Inflammatory macrophage treated with lipopolysaccharide for 4 hours (primary cell): Measurements from ENCODE around the gene AGBL5.

ENCODE experiments used
- DNase-seq: peaks from one replicate; pipeline ENCODE4 v3.0.0-alpha.2; 2020

AGBL5 gene

GRCh38 chr2:27054721-27055120, 3.3 kb downstream of the AGBL5 start:
- no peak for DNase-seq

GRCh38 chr2:27057184-27057583, 5.7 kb downstream of the AGBL5 start:
- no peak for DNase-seq

- no peak for DNase-seq
Observed at GRCh38 chr2:27058210-27058609, 6.7 kb downstream of the AGBL5 start.

- no peak for DNase-seq
Observed at GRCh38 chr2:27059141-27059820, 7.8 kb downstream of the AGBL5 start.

GRCh38 chr2:27060323-27060722, 8.9 kb downstream of the AGBL5 start:
- DNase-seq, result no peak

- no peak for DNase-seq
Observed at GRCh38 chr2:27065128-27065527, 13.7 kb downstream of the AGBL5 start.

GRCh38 chr2:27067385-27067784, 15.9 kb downstream of the AGBL5 start:
- no peak for DNase-seq

GRCh38 chr2:27069436-27069835, 18.0 kb downstream of the AGBL5 start:
- DNase-seq, result no peak

- DNase-seq, result no peak
Observed at GRCh38 chr2:27069961-27070618, 18.6 kb downstream of the AGBL5 start.

- no peak for DNase-seq
Observed at GRCh38 chr2:27070653-27071276, 19.3 kb downstream of the AGBL5 start.

- DNase-seq, result peak; percentile 95
Observed at GRCh38 chr2:27071277-27071989, 20.0 kb downstream of the AGBL5 start, which contains the start of gene OST4. Gene OST4 (minus strand): TSS chr2:27071654.

GRCh38 chr2:27071990-27072830, 20.7 kb downstream of the AGBL5 start:
- DNase-seq, result peak; percentile 17

- DNase-seq, result no peak
Observed at GRCh38 chr2:27072920-27073319, 21.5 kb downstream of the AGBL5 start.

- DNase-seq, result no peak
Observed at GRCh38 chr2:27073782-27074181, 22.3 kb downstream of the AGBL5 start.

- DNase-seq, result peak; percentile 65
Observed at GRCh38 chr2:27074738-27075565, 23.5 kb downstream of the AGBL5 start.

GRCh38 chr2:27075566-27075871, 24.1 kb downstream of the AGBL5 start:
- peak; percentile 22 for DNase-seq

- peak; percentile 57 for DNase-seq
Observed at GRCh38 chr2:27076323-27076722, 24.9 kb downstream of the AGBL5 start.

- DNase-seq, result no peak
Observed at GRCh38 chr2:27077231-27077630, 25.8 kb downstream of the AGBL5 start.

GRCh38 chr2:27078267-27079194, 27.1 kb downstream of the AGBL5 start, which contains the start of gene EMILIN1:
Gene EMILIN1 (plus strand): TSS chr2:27078615. CDS start chr2:27079066, 451 bp downstream.
- DNase-seq, result no peak
